Measurements from ENCODE around the gene NPHP3.
A peak's percentile ranks its signal among the peaks of the same experiment; 100 is the strongest.

NPHP3 gene

DNA sequence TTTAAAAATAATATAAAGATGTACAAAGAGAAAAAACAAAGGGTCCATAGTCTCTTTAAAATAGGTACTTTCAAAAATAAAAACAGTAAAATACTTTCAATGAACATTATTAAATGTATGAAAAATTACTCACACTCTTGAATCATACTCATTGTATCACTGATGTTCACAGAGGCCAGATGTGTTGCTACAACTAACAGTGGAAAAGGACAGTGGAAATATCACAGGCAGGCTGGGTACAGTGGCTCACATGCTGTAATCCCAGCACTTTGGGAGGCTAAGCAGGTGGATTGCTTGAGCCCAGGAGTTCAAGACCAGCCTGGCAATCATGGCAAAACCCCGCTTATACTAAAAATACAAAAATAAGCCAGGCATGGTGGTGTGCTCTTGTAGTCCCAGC is 26.8 kb downstream of the NPHP3 start:
- DNase-seq (ENCODE audit: low spot score): no peak

DNA sequence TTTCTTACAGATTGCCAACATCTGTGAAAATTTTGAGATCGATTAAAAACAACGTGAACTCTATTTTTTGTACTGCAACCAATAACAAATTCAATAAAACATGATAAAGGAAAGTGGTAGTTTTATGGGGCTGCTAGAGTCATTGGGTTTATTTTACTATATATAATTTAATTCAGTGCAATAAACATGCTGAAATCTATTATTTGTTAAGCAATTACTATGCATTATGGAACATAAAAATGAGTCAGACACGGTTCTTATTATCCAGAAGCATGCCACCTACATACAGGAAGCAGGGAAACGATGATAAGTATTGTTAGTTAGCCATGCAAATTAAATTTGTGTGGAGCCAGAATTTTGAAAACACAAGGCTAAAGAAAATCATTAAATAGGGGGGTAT is 27.2 kb downstream of the NPHP3 start:
- DNase-seq (ENCODE audit: low spot score): no peak

DNA sequence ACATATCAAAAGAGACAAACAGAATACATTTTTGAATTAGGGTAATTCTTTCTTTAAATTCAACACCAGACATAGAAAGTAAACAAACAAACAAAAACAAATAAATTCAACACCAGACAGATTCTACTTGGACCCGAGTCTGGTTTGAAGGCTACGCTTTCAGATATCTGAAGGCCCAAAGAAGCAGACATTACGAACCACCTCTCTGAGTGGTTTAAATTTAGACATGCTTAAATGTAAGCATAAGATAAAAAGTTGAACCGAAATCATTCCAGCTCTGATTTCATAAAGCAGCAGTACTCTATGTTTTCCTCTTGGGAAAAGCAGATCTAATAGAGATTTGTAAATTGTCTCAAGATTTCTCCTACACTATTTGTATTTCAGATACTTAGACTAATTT is 32.2 kb downstream of the NPHP3 start:
- no peak for DNase-seq (ENCODE audit: low spot score)

DNA sequence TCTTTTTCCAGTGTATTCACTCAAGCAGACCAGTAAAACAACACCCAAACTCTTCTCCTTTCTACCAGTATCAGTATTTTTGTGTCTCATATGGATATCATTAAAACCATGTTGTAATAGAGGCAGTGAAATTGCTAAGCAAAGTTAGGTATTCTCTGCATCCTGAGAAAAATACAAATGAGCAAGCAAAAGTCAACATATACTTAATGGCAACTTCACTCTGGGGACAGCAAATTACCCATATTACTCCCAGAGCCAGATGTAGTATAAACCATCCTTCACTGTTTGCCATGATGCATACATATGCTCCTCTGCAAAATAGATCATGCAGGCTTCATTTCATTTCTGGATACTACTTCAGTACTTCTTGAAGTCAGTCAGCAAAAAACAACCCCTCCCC is 40.0 kb downstream of the NPHP3 start:
- DNase-seq (ENCODE audit: low spot score): no peak

DNA sequence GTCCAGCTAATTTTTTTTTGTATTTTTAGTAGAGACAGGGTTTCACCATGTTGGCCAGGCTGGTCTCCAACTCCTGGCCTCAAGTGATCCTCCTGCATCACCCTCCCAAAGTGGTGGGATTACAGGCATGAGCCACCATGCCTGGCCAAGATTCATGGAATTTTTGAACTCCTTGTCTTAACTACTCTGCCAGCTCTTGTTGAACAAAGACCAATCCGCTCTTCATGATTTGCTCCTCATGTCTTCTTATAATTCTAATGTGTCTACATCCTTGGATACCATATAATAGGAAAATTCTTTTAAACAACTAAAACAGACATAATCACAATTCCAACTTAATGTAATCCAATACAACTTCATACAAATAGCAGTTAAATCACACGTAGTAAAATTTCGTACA is 40.8 kb downstream of the NPHP3 start:
- DNase-seq (ENCODE audit: low spot score): no peak

DNA sequence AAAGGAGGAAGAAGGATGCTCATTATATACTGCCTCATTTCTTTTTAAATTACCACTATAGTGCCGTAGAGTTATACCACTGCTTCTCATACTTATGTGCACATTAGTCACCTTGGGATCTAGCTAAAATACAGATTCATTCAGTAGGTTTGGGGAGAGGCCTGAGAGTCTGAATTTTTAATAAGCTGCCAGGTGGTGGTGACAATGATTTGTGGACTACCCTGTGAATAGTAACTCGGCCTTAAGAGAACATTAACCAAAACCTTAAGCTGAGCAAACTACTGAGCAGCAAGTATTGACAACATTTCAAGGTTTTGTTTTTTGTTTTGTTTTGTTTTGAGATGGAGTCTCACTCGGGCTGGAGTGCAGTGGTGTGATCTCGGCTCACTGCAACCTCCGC is 42.3 kb downstream of the NPHP3 start:
- no peak for DNase-seq (ENCODE audit: low spot score)

- DNase-seq (ENCODE audit: low spot score): no peak
Observed at GRCh38 chr3:132675408-132675807, 46.8 kb downstream of the NPHP3 start.

DNA sequence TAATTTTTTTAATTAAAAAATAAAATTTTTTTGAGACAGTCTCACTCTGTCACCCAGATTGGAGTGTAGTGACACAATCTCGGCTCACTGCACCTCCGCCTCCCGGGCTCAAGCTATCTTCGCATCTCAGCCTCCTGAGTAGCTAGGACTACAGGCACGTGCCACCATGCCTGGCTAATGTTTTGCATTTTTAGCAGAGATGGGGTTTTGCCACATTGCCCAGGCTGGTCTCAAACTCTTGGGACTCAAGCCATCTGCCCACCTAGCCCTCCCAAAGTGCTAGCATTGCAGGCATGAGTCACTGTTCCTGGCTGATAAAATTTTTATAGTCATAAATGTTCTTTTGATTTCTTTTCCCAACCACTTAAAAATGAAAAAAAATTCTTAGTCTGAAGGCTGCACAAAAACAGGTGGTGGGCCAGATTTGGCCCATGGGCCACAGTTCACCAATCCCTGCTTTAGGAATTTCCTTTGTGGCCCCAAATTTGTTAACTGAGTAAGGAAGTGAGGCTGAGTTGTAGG is 52.9 kb downstream of the NPHP3 start:
- DNase-seq (ENCODE audit: low spot score): no peak

DNA sequence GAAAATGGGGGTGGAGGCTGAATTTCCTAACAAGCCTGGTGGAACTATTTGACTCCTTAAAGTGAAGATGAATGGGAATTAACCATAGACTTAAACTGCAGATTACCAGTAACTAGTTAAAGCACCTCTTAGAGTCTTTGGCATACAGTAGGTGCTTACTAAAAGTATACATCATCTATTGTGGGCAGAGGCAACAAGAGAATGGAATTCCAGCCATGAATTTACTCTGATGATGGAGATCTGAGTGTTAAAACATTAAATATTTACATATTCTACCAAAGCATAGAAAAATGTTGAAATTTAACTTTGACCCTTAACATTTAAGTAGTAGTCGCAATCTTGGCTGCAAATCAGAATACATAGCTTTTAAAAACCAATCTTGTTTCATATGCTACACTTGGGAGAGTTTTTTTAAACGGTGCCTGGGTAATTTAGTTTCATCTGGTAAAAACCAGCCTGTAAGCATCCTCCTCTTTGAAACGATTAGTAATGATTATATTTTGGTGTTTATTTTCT is 56.9 kb downstream of the NPHP3 start:
- DNase-seq (ENCODE audit: low spot score): no peak

DNA sequence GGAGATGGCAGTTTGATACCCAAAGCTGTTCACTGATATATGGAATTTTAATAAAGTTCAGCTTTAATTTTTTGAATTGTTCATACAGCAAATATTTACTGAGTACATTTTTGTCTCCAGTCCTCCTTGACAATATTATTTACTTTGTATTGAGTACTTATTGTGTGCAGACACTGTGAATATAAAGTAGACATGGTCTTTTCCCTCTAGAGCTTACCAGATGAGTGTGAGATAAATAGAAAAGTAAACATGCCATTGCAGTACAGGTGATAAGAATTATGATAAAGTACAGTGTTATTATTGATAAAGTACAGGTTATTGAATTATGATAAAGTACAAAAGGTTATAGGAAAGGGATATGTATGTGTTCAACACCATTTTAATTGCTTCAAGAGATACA is 60.0 kb downstream of the NPHP3 start:
- no peak for DNase-seq (ENCODE audit: low spot score)

GRCh38 chr3:132661101-132661500 is 61.1 kb downstream of the NPHP3 start:
- no peak for DNase-seq (ENCODE audit: low spot score)

GRCh38 chr3:132660811-132661070 is 61.5 kb downstream of the NPHP3 start:
- no peak for DNase-seq (ENCODE audit: low spot score)

DNA sequence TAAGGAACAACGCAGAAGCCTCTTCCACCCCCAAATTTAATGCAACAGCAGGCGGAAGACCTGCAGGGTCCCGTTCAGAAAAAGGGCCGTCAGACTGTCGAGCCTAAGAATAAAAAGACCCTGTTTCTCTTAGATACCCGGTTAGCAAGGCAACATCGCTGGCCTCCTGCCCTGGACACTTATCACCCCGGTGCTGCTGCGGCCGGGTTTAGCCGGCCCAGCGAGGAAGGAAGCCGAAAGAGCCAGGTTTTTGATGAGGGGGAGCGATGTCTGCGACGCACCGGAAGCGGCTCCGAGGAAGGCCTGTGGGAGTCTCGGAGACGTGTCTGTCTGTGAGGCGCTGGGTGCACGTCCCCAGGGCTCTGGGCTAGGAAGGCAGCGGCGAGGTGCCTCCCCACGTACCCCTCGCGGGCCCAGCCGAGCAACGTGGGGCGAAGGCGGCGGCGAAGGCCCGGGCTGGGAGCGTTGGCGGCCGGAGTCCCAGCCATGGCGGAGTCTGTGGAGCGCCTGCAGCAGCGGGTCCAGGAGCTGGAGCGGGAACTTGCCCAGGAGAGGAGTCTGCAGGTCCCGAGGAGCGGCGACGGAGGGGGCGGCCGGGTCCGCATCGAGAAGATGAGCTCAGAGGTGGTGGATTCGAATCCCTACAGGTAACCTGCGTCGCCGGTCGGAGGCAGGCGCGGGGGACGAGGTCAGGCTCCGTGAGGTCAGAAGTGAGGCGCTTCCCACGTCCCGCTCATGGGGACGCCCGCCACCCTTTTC is 62.0 kb downstream of the NPHP3 start, which contains the start of gene UBA5:
Gene UBA5, plus strand, starts transcription at position 278 of the 759 bp plus-strand sequence. Its CDS starts 209 bp downstream, at position 487.
- DNase-seq (ENCODE audit: low spot score): peak; percentile 69

DNA sequence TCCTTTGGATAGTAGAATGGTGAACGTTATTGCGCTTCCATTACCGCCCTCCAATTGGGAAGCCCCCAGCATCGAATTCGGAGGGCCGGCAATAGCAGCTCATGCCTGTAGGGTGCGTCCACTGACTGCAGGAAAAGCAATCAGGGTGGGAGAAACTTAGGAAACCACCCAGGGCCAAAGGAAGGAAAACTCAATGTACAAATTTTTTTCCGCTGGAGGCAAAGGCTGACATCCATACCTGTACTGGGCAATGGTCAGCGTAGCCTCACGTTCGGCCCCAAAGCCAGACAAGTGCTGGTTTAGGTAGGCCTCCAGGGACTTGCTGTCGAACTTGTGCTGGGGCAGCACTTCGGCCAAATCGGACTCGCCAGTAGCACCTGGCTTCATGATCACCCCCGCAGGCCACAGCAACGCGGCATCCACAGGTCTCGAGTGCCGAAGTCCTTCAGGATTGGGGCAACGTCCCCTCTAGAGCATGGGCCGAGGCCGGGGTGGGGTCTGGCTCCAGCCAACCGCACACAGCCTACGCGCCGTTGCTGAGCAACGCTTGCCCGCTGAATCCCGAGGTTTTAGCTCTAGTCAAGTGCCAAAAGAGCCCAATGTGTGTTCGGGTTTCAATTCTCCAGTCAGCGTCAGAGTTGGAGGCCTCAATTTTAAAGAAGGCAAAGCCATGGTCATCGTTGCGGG is 62.7 kb downstream of the NPHP3 start, which contains the start of gene ACAD11:
Gene ACAD11, minus strand, starts transcription at position 445 of the 687 bp plus-strand sequence. Its CDS starts 58 bp downstream, at position 387.
- peak; percentile 44 for DNase-seq (ENCODE audit: low spot score)

- peak; percentile 4 for DNase-seq (ENCODE audit: low spot score)
Observed at GRCh38 chr3:132659000-132659364, 63.2 kb downstream of the NPHP3 start.

DNA sequence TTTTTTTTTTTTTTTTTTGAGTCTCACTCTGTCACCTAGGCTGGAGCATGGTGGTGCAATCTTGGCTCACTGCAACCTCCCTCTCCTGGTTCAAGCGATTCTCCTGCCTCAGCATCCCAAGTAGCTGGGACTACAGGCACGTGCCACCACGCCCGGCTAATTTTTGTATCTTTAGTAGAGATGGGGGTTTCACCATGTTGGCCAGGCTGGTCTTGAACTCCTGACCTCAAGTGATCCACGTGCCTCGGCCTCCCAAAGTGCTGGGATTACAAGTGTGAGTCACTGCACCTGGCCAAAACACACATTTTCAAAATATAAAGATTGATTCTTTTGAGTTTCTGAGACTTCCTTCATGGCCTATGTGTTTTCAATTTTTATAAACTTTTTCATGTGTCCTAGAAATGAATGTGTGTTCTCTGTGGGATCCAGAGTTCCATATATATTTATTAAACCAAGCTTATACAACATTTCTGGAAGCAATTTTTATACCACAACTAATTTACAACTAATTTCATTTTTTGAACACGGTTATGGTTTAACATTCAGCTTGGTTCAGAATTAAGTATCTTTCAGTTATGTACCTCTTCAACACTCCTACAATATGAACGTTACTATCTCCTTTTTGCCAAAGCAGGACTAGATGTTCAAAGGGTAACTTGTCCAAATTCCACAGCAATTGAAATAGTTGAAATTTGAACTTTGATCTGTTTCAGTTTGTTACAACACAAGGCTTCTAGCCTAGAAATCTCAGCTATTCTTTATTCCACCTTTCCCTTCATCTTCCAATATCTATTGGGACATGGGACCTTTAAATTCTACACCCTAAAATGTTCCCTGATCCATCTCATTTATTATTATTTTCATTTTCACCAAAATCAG is 64.1 kb downstream of the NPHP3 start:
- no peak for DNase-seq (ENCODE audit: low spot score)

- no peak for DNase-seq (ENCODE audit: low spot score)
Observed at GRCh38 chr3:132655471-132655870, 66.7 kb downstream of the NPHP3 start.

GRCh38 chr3:132654721-132655120 is 67.5 kb downstream of the NPHP3 start:
- no peak for DNase-seq (ENCODE audit: low spot score)

- no peak for DNase-seq (ENCODE audit: low spot score)
Observed at GRCh38 chr3:132654190-132654589, 68.0 kb downstream of the NPHP3 start.

- DNase-seq (ENCODE audit: low spot score): no peak
Observed at GRCh38 chr3:132652640-132653270, 69.5 kb downstream of the NPHP3 start.

- no peak for DNase-seq (ENCODE audit: low spot score)
Observed at GRCh38 chr3:132650153-132650552, 72.1 kb downstream of the NPHP3 start.

DNA sequence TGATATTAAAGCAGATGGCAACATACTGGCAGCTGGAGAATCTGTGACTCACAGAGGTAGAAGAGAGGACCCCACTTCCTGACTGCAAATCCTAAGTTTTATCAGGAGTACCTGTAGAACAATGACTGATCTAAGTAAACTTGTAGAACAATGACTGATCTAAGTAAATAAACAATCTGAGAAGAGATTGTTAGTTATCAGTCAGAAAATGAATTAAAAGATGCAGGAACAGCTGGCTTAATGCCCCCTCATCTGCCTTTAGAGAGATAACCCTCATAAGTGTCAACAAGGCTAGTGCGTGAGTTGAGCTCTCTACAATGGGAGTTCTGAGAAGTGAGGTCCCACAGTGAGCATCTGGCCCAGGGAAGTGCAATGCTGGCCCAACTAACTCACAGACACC is 77.2 kb downstream of the NPHP3 start:
- DNase-seq (ENCODE audit: low spot score): no peak
